WTC11 (cell line): ENCODE data around the gene POLR2A. TPM values are rescaled to one million over a fixed set of nuclear protein-coding genes. Genes with fewer than 3 reads are reported as not detected.

Source experiments
- ATF3 ChIP-seq: sonication (generic); formaldehyde crosslinking; conservative IDR thresholded peaks from 2 replicates; pipeline ENCODE4 v1.8.1; 2022; ENCODE audit warnings: mild to moderate bottlenecking, missing genetic modification reagents
- ELF4 ChIP-seq: sonication (generic); formaldehyde crosslinking; IDR thresholded peaks from 2 replicates; pipeline ENCODE4 v1.8.1; 2022; ENCODE audit warnings: low read depth, mild to moderate bottlenecking, moderate library complexity, missing genetic modification reagents
- FOXK1 ChIP-seq: sonication (generic); formaldehyde crosslinking; IDR thresholded peaks from 2 replicates; pipeline ENCODE4 v1.8.0; 2022; ENCODE audit warnings: mild to moderate bottlenecking, moderate library complexity, missing genetic modification reagents
- FOXP4 ChIP-seq: sonication (generic); formaldehyde crosslinking; IDR thresholded peaks from 2 replicates; pipeline ENCODE4 v1.8.0; 2022; ENCODE audit warnings: mild to moderate bottlenecking, missing genetic modification reagents
- JAZF1 ChIP-seq: fragments of 250-450 bp; sonication (Bioruptor Pico); IDR thresholded peaks from 2 replicates; pipeline ENCODE4 v1.9.0; 2021; ENCODE audit warnings: moderate library complexity, mild to moderate bottlenecking, inconsistent platforms
- MLX ChIP-seq: sonication (generic); formaldehyde crosslinking; IDR thresholded peaks from 2 replicates; pipeline ENCODE4 v1.8.1; 2023; ENCODE audit warnings: mild to moderate bottlenecking, missing genetic modification reagents, moderate library complexity
- NFE2L1 ChIP-seq: sonication (generic); formaldehyde crosslinking; IDR thresholded peaks from 2 replicates; pipeline ENCODE4 v1.8.1; 2023; ENCODE audit warnings: missing genetic modification reagents
- NR2C2 ChIP-seq: sonication (generic); formaldehyde crosslinking; IDR thresholded peaks from 2 replicates; pipeline ENCODE4 v1.8.0; 2022; ENCODE audit warnings: mild to moderate bottlenecking, missing genetic modification reagents
- PRDM15 ChIP-seq: sonication (generic); formaldehyde crosslinking; IDR thresholded peaks from 2 replicates; pipeline ENCODE4 v1.8.0; 2022; ENCODE audit warnings: missing genetic modification reagents
- PREB ChIP-seq: sonication (generic); formaldehyde crosslinking; IDR thresholded peaks from 2 replicates; pipeline ENCODE4 v1.8.1; 2022; ENCODE audit warnings: mild to moderate bottlenecking, missing genetic modification reagents, moderate library complexity, borderline replicate concordance
- SOX15 ChIP-seq: fragments of 250-450 bp; sonication (Bioruptor Pico); IDR thresholded peaks from 2 replicates; pipeline ENCODE4 v1.9.0; 2021; ENCODE audit warnings: mild to moderate bottlenecking
- TEAD1 ChIP-seq: sonication (generic); formaldehyde crosslinking; IDR thresholded peaks from 2 replicates; pipeline ENCODE4 v1.8.0; 2022; ENCODE audit warnings: mild to moderate bottlenecking, missing genetic modification reagents
- USF1 ChIP-seq: sonication (generic); formaldehyde crosslinking; IDR thresholded peaks from 2 replicates; pipeline ENCODE4 v1.8.0; 2022; ENCODE audit warnings: mild to moderate bottlenecking, missing genetic modification reagents
- ZNF121 ChIP-seq: sonication (generic); formaldehyde crosslinking; IDR thresholded peaks from 2 replicates; pipeline ENCODE4 v1.8.0; 2023; ENCODE audit warnings: missing genetic modification reagents
- ZNF416 ChIP-seq: fragments of 250-450 bp; sonication (Bioruptor Pico); IDR thresholded peaks from 2 replicates; pipeline ENCODE4 v1.9.0; 2021; ENCODE audit warnings: mild to moderate bottlenecking, inconsistent platforms
- ZNF423 ChIP-seq: fragments of 250-450 bp; sonication (Bioruptor Pico); IDR thresholded peaks from 2 replicates; pipeline ENCODE4 v2.1.2; 2022; ENCODE audit warnings: mild to moderate bottlenecking, moderate library complexity
- ZNF532 ChIP-seq: fragments of 250-450 bp; sonication (Bioruptor Pico); IDR thresholded peaks from 2 replicates; pipeline ENCODE4 v1.9.0; 2021; ENCODE audit warnings: mild to moderate bottlenecking, borderline replicate concordance
- total RNA-seq: library from RNA; stranded (reverse); gene quantifications from 3 replicates; pipeline ENCODE4 v1.2.3, GENCODE V29; 2021

POLR2A gene
- total RNA-seq, 1 experiment from 2014 or later, result 170 TPM

GRCh38 chr17:7484067-7484918 is at the start of gene POLR2A (continued):
- 0 out of 2 replicates have a peak, but pooled peaks have one; percentile 69 for TF ChIP-seq ZNF532 (CRISPR knock-in tag)
- TF ChIP-seq ELF4, result no peak
- peak; percentile 85; the same call in 1 of the 2 replicates for TF ChIP-seq NFE2L1 (CRISPR knock-in tag)
- TF ChIP-seq ZNF121 (CRISPR knock-in tag), result no peak
- peak; percentile 16 for TF ChIP-seq TEAD1 (CRISPR knock-in tag)
- peak; percentile 57 for TF ChIP-seq USF1 (CRISPR knock-in tag)
- TF ChIP-seq PRDM15, result peak; percentile 93
- TF ChIP-seq FOXK1 (CRISPR knock-in tag), result peak; percentile 14; the same call in 1 of the 2 replicates
- TF ChIP-seq JAZF1 (CRISPR knock-in tag), result no peak
- peak; percentile 10; the same call in 1 of the 2 replicates for TF ChIP-seq FOXP4 (CRISPR knock-in tag)
- peak; percentile 96 for TF ChIP-seq ZNF416
- TF ChIP-seq MLX, result no peak
- TF ChIP-seq ATF3 (CRISPR knock-in tag), result no peak
- no peak; the same call in 1 of the 2 replicates for TF ChIP-seq NR2C2
- TF ChIP-seq PREB (CRISPR knock-in tag), result no peak
- peak; percentile 79 for TF ChIP-seq SOX15 (CRISPR knock-in tag)
- no peak for TF ChIP-seq ZNF423 (CRISPR knock-in tag)
